VCaP (cell line): ENCODE results near the gene ZNF644.
"Not testable (repeated sequence)": the region's sequence is repeated elsewhere in the genome, so short reads cannot be mapped to it uniquely, and the experiment has no call there.

ENCODE experiments used
- H3K27ac ChIP-seq: fragments of 450-650 bp; 2 replicates; pipeline ENCODE4 v1.5.1; 2017
- CTCF ChIP-seq: fragments of 450-650 bp; conservative IDR thresholded peaks from 2 replicates; pipeline ENCODE4 v1.5.1; 2017; ENCODE audit warnings: mild to moderate bottlenecking, moderate library complexity

ZNF644 gene

GRCh38 chr1:91021686-91022517 lies at the start of gene ZNF644:
ZNF644 (minus strand) TSS chr1:91022035; CDS start chr1:90982353, 39,682 bp downstream.
- peak within 1 kb of the TSS; percentile 99 for H3K27ac ChIP-seq
- TF ChIP-seq CTCF, result no peak

GRCh38 chr1:91070298-91070697 lies 48.5 kb upstream of the ZNF644 start:
- no peak for TF ChIP-seq CTCF
- peak overlapping the region; percentile 54 for H3K27ac ChIP-seq

GRCh38 chr1:91066538-91066937 lies 44.7 kb upstream of the ZNF644 start:
- no peak for TF ChIP-seq CTCF
- no peak overlapping the region for H3K27ac ChIP-seq

GRCh38 chr1:91065337-91065736 lies 43.5 kb upstream of the ZNF644 start:
- no peak overlapping the region for H3K27ac ChIP-seq
- TF ChIP-seq CTCF, result no peak

GRCh38 chr1:91063403-91063802 lies 41.6 kb upstream of the ZNF644 start:
- H3K27ac ChIP-seq, result not testable (repeated sequence)

GRCh38 chr1:91059157-91059556 lies 37.3 kb upstream of the ZNF644 start:
- no peak overlapping the region for H3K27ac ChIP-seq
- no peak for TF ChIP-seq CTCF

GRCh38 chr1:91057784-91058183 lies 35.9 kb upstream of the ZNF644 start:
- no peak overlapping the region for H3K27ac ChIP-seq
- no peak for TF ChIP-seq CTCF

GRCh38 chr1:91054780-91055481 lies 33.1 kb upstream of the ZNF644 start:
- H3K27ac ChIP-seq, result no peak overlapping the region
- TF ChIP-seq CTCF, result no peak
